ENCODE data around the gene BTD. TPM values are rescaled to one million over a fixed set of nuclear protein-coding genes. Genes with fewer than 3 reads are reported as not detected.

Gene BTD
- total and polyA plus RNA-seq, 10 of the 15 experiments (the other 5 are each of a cell fraction or from before 2014, with no cell fraction given) = 3.4 to 10.3 (median 5.0) TPM

DNA sequence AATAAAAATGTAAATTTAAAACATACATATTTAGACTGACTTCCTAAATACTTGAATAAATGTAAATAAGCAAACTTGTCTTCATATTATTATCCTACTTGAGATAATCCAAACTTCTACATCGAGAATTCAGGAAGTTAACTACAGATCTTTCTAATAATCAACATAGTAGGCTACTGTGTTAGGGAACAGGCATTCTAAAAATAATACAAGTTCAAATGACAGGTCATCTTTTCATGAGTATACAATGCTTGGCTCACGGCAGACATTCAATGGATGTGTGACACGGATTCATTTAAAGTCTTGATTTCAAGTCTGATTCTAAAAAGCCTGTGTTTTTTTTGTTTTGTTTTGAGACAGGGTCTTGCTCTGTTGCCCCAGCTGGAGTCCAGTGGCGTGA, 88.7 kb downstream of the BTD start:
- no peak overlapping the region for H3K9ac ChIP-seq (ENCODE audit: control insufficient read depth, insufficient read depth, low read length)
- H3K27ac ChIP-seq (ENCODE audit: control insufficient read depth, insufficient read depth) = no peak overlapping the region
- H3K4me3 ChIP-seq = no peak overlapping the region
- no peaks in the 10 kb centered on the region for H4K20me1 ChIP-seq (ENCODE audit: control insufficient read depth, insufficient read depth)
- no peaks in the 10 kb centered on the region for H3K27me3 ChIP-seq (replicated peaks in 1 of 2; ENCODE audit: control insufficient read depth in 2 of 2, insufficient read depth in 2 of 2, low read length in 1 of 2)
- H2AFZ ChIP-seq (ENCODE audit: control insufficient read depth, low read depth, low read length) = no peak overlapping the region
- ChIA-PET CTCF (interaction anchor here (1.1 kb wide), 1 partner anchor 74 kb away, joined by 3 read pairs; no protein-coding TSS in a partner anchor), POLR2A (no interaction called here), RAD21 (ENCODE audit: unreplicated experiment) (no interaction called here), SMC1A (ENCODE audit: uncharacterized antibody, unreplicated experiment) (interaction anchor here (0.6 to 3.2 kb wide), 7 partner anchors 20 to 124 kb away, joined by 3 to 15 read pairs (median 3); no protein-coding TSS in a partner anchor)
- H3K9me3 ChIP-seq (replicated peaks; ENCODE audit: control insufficient read depth, insufficient read depth, low read length) = no peaks in the 10 kb centered on the region
- no peak for TF ChIP-seq SMAD5 (IDR thresholded peaks at IDR 0.05; ENCODE audit: low read depth)
- H3K4me2 ChIP-seq (ENCODE audit: control insufficient read depth, insufficient read depth) = no peak overlapping the region
- DNase-seq (ENCODE audit: low read depth, low spot score) (no peak), ATAC-seq (no peak), FAIRE-seq (no peak)
- no peaks in the 10 kb centered on the region for H3K4me1 ChIP-seq (ENCODE audit: control insufficient read depth, insufficient read depth, low read length)
- WGBS (ENCODE audit: insufficient coverage, insufficient replicate concordance, low lambda C conversion rate, missing lambda C conversion rate) = 97% methylated on average over 4 of the region's 4 CpGs
- intact Hi-C loops (cut with micrococcal nuclease; ENCODE audit: unreplicated experiment) (loop anchor here (5.0 kb wide), 1 partner anchor 122 kb away; no protein-coding TSS in a partner anchor), in situ Hi-C loops (cut with MboI) (no loop called here)
- no peaks in the 10 kb centered on the region for H3K79me2 ChIP-seq (ENCODE audit: control insufficient read depth, insufficient read depth, low read length)
- no TSS peak for BruUV-seq (replicated peaks)
- peaks cover 9 to 20% of the 10 kb centered on the region in 2 experiments for H3K36me3 ChIP-seq (ENCODE audit: control insufficient read depth in 2 of 2, insufficient read depth in 2 of 2, low read length in 1 of 2)

DNA sequence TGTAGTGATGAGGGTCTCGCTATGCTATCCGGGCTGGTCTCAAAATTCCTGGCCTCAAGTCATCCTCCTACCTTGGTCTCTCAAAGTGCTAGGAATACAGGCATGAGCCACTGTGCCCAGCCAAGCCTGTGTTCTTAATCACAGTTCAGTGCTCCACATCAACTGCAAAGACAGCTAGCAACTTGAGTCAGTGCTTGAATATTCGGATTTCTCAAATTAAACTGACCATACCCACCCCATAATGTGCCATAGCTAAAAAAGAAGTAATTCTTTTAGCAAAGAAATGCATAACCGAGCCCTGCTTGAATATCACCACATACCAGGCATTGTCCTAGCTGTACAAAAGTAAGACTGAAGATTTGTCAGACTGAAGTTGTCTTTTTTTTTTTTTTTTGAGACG, 89.2 kb downstream of the BTD start:
- no peak for FAIRE-seq
- RAD21 ChIA-PET (ENCODE audit: unreplicated experiment) = no interaction called here
- H2AFZ ChIP-seq (ENCODE audit: control insufficient read depth, low read depth, low read length) = no peak overlapping the region
- H4K20me1 ChIP-seq (ENCODE audit: control insufficient read depth, insufficient read depth) = no peaks in the 10 kb centered on the region
- no peak overlapping the region for H3K27ac ChIP-seq (ENCODE audit: control insufficient read depth, insufficient read depth)
- no peaks in the 10 kb centered on the region for H3K27me3 ChIP-seq (replicated peaks in 1 of 2; ENCODE audit: control insufficient read depth in 2 of 2, insufficient read depth in 2 of 2, low read length in 1 of 2)
- CTCF ChIA-PET = interaction anchor here (1.1 kb wide), 1 partner anchor 74 kb away, joined by 3 read pairs; no protein-coding TSS in a partner anchor
- peaks cover 9 to 19% of the 10 kb centered on the region in 2 experiments for H3K36me3 ChIP-seq (ENCODE audit: control insufficient read depth in 2 of 2, insufficient read depth in 2 of 2, low read length in 1 of 2)
- no peaks in the 10 kb centered on the region for H3K79me2 ChIP-seq (ENCODE audit: control insufficient read depth, insufficient read depth, low read length)
- no peaks in the 10 kb centered on the region for H3K4me1 ChIP-seq (ENCODE audit: control insufficient read depth, insufficient read depth, low read length)
- POLR2A ChIA-PET = no interaction called here
- no TSS peak for BruUV-seq (replicated peaks)
- SMC1A ChIA-PET (ENCODE audit: uncharacterized antibody, unreplicated experiment) = interaction anchor here (1.2 to 3.2 kb wide), 6 partner anchors 20 to 123 kb away, joined by 3 to 15 read pairs (median 4); no protein-coding TSS in a partner anchor
- DNase-seq (ENCODE audit: low read depth, low spot score) = no peak
- in situ Hi-C loops (cut with MboI) (no loop called here), intact Hi-C loops (cut with micrococcal nuclease; ENCODE audit: unreplicated experiment) (loop anchor here (5.0 kb wide), 1 partner anchor 122 kb away; no protein-coding TSS in a partner anchor)
- no peak overlapping the region for H3K4me3 ChIP-seq
- H3K4me2 ChIP-seq (ENCODE audit: control insufficient read depth, insufficient read depth) = no peak overlapping the region
- H3K9ac ChIP-seq (ENCODE audit: control insufficient read depth, insufficient read depth, low read length) = no peak overlapping the region
- no peaks in the 10 kb centered on the region for H3K9me3 ChIP-seq (replicated peaks; ENCODE audit: control insufficient read depth, insufficient read depth, low read length)
- 98% methylated on average over 4 of the region's 5 CpGs for WGBS (ENCODE audit: insufficient coverage, insufficient replicate concordance, low lambda C conversion rate, missing lambda C conversion rate)
- ATAC-seq = no peak
- TF ChIP-seq MTA2 (IDR thresholded peaks at IDR 0.05; ENCODE audit: low read depth) (no peak), PML (IDR thresholded peaks at IDR 0.05; ENCODE audit: low read length) (no peak), POU2F2 (IDR thresholded peaks at IDR 0.05; ENCODE audit: borderline replicate concordance, low read depth, low read length) (no peak), CREB1 (IDR thresholded peaks at IDR 0.05; ENCODE audit: low read depth) (no peak), SMARCA5 (IDR thresholded peaks at IDR 0.05) (no peak), TCF12 (IDR thresholded peaks at IDR 0.05; ENCODE audit: low read depth, low read length) (no peak), ASH2L (IDR thresholded peaks at IDR 0.05; ENCODE audit: borderline replicate concordance, low read depth) (no peak), YBX1 (IDR thresholded peaks at IDR 0.05) (no peak), KLF5 (IDR thresholded peaks at IDR 0.05; ENCODE audit: partially characterized antibody) (no peak)
- TF ChIP-seq, protein P1, sequence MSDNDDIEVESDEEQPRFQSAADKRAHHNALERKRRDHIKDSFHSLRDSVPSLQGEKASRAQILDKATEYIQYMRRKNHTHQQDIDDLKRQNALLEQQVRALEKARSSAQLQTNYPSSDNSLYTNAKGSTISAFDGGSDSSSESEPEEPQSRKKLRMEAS (IDR thresholded peaks at IDR 0.05; ENCODE audit: low read depth, low read length) = no peak
- TF ChIP-seq, protein P2, sequence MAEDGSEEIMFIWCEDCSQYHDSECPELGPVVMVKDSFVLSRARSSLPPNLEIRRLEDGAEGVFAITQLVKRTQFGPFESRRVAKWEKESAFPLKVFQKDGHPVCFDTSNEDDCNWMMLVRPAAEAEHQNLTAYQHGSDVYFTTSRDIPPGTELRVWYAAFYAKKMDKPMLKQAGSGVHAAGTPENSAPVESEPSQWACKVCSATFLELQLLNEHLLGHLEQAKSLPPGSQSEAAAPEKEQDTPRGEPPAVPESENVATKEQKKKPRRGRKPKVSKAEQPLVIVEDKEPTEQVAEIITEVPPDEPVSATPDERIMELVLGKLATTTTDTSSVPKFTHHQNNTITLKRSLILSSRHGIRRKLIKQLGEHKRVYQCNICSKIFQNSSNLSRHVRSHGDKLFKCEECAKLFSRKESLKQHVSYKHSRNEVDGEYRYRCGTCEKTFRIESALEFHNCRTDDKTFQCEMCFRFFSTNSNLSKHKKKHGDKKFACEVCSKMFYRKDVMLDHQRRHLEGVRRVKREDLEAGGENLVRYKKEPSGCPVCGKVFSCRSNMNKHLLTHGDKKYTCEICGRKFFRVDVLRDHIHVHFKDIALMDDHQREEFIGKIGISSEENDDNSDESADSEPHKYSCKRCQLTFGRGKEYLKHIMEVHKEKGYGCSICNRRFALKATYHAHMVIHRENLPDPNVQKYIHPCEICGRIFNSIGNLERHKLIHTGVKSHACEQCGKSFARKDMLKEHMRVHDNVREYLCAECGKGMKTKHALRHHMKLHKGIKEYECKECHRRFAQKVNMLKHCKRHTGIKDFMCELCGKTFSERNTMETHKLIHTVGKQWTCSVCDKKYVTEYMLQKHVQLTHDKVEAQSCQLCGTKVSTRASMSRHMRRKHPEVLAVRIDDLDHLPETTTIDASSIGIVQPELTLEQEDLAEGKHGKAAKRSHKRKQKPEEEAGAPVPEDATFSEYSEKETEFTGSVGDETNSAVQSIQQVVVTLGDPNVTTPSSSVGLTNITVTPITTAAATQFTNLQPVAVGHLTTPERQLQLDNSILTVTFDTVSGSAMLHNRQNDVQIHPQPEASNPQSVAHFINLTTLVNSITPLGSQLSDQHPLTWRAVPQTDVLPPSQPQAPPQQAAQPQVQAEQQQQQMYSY (CRISPR knock-in tag; IDR thresholded peaks at IDR 0.05) = no peak
- TF ChIP-seq, protein P3, sequence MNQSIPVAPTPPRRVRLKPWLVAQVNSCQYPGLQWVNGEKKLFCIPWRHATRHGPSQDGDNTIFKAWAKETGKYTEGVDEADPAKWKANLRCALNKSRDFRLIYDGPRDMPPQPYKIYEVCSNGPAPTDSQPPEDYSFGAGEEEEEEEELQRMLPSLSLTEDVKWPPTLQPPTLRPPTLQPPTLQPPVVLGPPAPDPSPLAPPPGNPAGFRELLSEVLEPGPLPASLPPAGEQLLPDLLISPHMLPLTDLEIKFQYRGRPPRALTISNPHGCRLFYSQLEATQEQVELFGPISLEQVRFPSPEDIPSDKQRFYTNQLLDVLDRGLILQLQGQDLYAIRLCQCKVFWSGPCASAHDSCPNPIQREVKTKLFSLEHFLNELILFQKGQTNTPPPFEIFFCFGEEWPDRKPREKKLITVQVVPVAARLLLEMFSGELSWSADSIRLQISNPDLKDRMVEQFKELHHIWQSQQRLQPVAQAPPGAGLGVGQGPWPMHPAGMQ (IDR thresholded peaks at IDR 0.05; ENCODE audit: borderline replicate concordance) = no peak
